ENCODE results near the gene CHMP4B. TPM values are rescaled to one million over a fixed set of nuclear protein-coding genes. Genes with fewer than 3 reads are reported as not detected.

The CHMP4B gene
- total RNA-seq, 1 experiment from 2014 or later = 151 TPM

Other genes starting within 250 kb of the CHMP4B start
- 0.44 TPM in 1 of 2 replicates, not detected in the other for gene C20orf144, start 149.0 kb upstream of the CHMP4B start, total RNA-seq (2014; rRNA removed; shearing (Covaris generic); ENCODE audit: low replicate concordance)
- 10.2 and 15.2 TPM in 2 replicates for gene ACTL10, start 144.4 kb upstream of the CHMP4B start, total RNA-seq (2014; rRNA removed; shearing (Covaris generic); ENCODE audit: low replicate concordance)
- 30.2 and 96.4 TPM in 2 replicates for gene NECAB3, start 136.9 kb upstream of the CHMP4B start, total RNA-seq (2014; rRNA removed; shearing (Covaris generic); ENCODE audit: low replicate concordance)
- 45.9 and 60.9 TPM in 2 replicates for gene E2F1, start 125.0 kb upstream of the CHMP4B start, total RNA-seq (2014; rRNA removed; shearing (Covaris generic); ENCODE audit: low replicate concordance)
- 3.3 and 4.9 TPM in 2 replicates for gene PXMP4, start 91.0 kb upstream of the CHMP4B start, total RNA-seq (2014; rRNA removed; shearing (Covaris generic); ENCODE audit: low replicate concordance)
- gene ZNF341, start 79.4 kb upstream of the CHMP4B start, total RNA-seq (2014; rRNA removed; shearing (Covaris generic); ENCODE audit: low replicate concordance) = 0.64 and 1.1 TPM in 2 replicates
- 258 and 327 TPM in 2 replicates for gene RALY, start 182.6 kb downstream of the CHMP4B start, total RNA-seq (2014; rRNA removed; shearing (Covaris generic); ENCODE audit: low replicate concordance)